Measurements from ENCODE around the gene TMEM168.
"Not testable (repeated sequence)": the region's sequence is repeated elsewhere in the genome, so short reads cannot be mapped to it uniquely, and the experiment has no call there.

TMEM168 gene

GRCh38 chr7:112735261-112735660, 54.9 kb downstream of the TMEM168 start:
- FAIRE-seq (no peak), DNase-seq (ENCODE audit: extremely low spot score, insufficient read length, low read depth) (no peak)

GRCh38 chr7:112731324-112731723, 58.9 kb downstream of the TMEM168 start:
- not testable (repeated sequence) for FAIRE-seq; DNase-seq (ENCODE audit: extremely low spot score, insufficient read length, low read depth)

DNA sequence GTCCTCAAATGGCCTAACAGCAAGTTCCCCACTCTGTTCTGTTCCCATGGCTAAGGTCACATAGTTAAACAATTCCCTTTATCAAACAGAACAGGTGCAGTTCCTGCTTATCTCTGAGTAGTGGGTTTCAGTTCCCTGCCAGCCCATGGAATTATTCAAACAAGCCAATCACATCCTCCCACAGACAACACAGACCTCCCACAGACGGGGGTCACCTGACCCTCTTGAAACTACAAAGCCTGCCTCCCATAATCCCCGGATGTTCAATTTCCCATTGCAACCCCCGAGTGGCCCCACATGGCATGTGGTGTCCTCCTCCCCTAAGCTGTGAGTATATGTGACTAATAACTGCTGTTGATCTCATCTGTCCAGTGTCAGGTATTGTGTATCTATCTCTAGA, 64.1 kb downstream of the TMEM168 start:
- no peak for DNase-seq (ENCODE audit: extremely low spot score, insufficient read length, low read depth)
- no peak for FAIRE-seq

GRCh38 chr7:112723416-112723815, 66.8 kb downstream of the TMEM168 start:
- no peak for FAIRE-seq
- DNase-seq (ENCODE audit: extremely low spot score, insufficient read length, low read depth): no peak

GRCh38 chr7:112721366-112721765, 68.8 kb downstream of the TMEM168 start:
- FAIRE-seq (no peak), DNase-seq (ENCODE audit: extremely low spot score, insufficient read length, low read depth) (no peak)

GRCh38 chr7:112715525-112715924, 74.7 kb downstream of the TMEM168 start:
- no peak for FAIRE-seq

DNA sequence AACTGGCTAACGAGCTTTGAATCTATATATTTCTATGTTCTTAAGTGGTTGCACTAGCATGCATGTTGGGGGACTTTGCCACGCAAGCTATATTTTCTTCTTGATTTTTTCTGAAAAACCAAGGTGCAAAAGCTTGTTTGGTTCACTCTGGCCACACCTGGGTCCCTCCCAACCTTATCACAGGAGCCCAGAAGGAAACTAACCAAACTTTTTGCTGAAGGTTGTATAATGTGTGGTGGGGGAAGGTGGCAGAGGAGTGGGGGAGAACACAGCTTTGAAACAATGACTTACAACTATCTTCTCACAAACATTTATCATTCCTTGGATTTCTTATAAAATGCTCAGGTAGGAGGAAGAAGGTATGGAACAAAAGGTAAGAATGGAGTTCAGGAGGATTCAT, 75.3 kb downstream of the TMEM168 start:
- FAIRE-seq: no peak
- no peak for DNase-seq (ENCODE audit: extremely low spot score, insufficient read length, low read depth)

More at GRCh38 chr7:112715525-112715924, 74.7 kb downstream of the TMEM168 start:
- no peak for DNase-seq (ENCODE audit: extremely low spot score, insufficient read length, low read depth)
